PFSK-1 (cell line): Measurements from ENCODE around the gene MYO7A.

Source experiments
- POLR2AphosphoS5 ChIP-seq: IDR thresholded peaks from 2 replicates; pipeline ENCODE4 v1.6.1; 2012; ENCODE audit warnings: low read depth, mild to moderate bottlenecking, control low read depth, low read length, moderate library complexity
- SIN3A ChIP-seq: IDR thresholded peaks from 2 replicates; pipeline ENCODE4 v1.6.1; 2012; ENCODE audit warnings: mild to moderate bottlenecking, low read length, moderate library complexity, borderline replicate concordance; ENCODE audit not compliant: insufficient read depth
- TAF1 ChIP-seq: IDR thresholded peaks from 2 replicates; pipeline ENCODE4 v1.6.1; 2012; ENCODE audit warnings: low read length, control low read depth, borderline replicate concordance; ENCODE audit not compliant: insufficient read depth

- TF ChIP-seq POLR2AphosphoS5 (no peak), TAF1 (no peak), SIN3A (no peak)
Measured at GRCh38 chr11:77144196-77144856, 16.3 kb downstream of the MYO7A start.
